Measurements from ENCODE around the gene APH1A.
"Not testable (repeated sequence)": the region's sequence is repeated elsewhere in the genome, so short reads cannot be mapped to it uniquely, and the experiment has no call there.

Gene APH1A

GRCh38 chr1:150268705-150269403 is at the start of gene APH1A:
APH1A (minus strand) TSS chr1:150269016; CDS start chr1:150268810, 206 bp downstream.
- in situ Hi-C loops (cut with MboI; ENCODE audit: low sequenced_read_pairs), result no loop called here

DNA sequence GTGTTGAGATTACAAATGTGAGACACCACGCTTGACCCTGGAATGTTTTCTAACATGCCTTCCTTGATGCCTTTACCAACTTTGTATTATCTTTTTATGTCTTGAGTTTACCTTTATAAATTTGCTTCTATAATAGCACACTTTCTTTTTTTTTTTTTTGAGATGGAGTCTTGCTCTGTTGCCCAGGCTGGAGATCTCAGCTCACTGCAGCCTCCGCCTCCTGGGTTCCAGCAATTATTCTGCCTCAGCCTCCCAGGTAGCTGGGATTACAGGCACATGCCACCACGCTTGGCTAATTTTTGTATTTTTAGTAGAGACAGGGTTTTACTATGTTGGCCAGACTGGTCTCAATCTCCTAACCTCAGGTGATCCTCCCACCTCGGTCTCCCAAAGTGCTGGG is 45.9 kb upstream of the APH1A start:
- in situ Hi-C loops (cut with MboI; ENCODE audit: low sequenced_read_pairs), result not testable (repeated sequence)

DNA sequence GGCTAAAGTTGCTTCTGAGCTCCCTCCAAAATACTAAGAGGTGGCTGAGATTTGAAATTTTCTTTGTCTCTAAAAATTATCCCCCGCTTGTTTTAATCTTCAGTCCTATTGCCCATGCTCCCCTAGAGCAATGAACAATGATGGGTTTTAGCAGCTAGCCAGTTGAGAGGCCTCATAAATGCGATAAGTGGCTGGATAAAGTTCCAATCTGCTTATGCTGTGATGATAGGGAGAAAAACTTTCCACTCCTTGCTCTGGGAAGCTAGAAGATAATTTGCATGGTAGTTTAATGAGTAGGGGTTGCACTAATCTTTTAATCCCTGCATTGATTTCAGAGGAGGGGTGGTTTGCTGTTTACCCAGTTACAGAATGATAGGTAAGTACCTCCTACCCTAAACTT is 42.9 kb upstream of the APH1A start:
- in situ Hi-C loops (cut with MboI; ENCODE audit: low sequenced_read_pairs), result no loop called here

- in situ Hi-C loops (cut with MboI; ENCODE audit: low sequenced_read_pairs), result no loop called here
Observed at GRCh38 chr1:150309758-150310508, 41.1 kb upstream of the APH1A start.

- in situ Hi-C loops (cut with MboI; ENCODE audit: low sequenced_read_pairs), result not testable (repeated sequence)
Observed at GRCh38 chr1:150308585-150308984, 39.8 kb upstream of the APH1A start.

GRCh38 chr1:150302902-150303301 is 34.1 kb upstream of the APH1A start:
- in situ Hi-C loops (cut with MboI; ENCODE audit: low sequenced_read_pairs), result no loop called here

- in situ Hi-C loops (cut with MboI; ENCODE audit: low sequenced_read_pairs), result no loop called here
Observed at GRCh38 chr1:150302338-150302737, 33.5 kb upstream of the APH1A start.

GRCh38 chr1:150299716-150300115 is 30.9 kb upstream of the APH1A start:
- in situ Hi-C loops (cut with MboI; ENCODE audit: low sequenced_read_pairs), result no loop called here

DNA sequence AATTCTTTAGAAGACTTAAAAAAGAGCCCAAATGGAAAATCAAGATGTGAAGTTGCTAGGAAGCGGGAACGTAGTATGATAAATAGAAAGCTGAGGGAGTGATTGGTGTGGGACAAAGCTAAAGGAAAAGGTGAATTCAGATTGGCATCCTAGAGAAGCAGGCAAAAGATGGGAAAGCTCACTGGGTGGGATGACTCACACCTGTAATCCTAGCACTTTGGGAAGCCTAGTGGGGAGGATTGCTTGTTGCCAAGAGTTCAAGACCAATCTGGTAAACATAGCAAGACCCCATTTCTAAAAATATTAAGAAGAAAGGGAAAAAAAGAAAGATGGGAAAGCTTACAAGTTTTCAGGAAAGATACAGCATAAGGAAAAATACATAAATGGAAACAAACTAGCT is 26.7 kb upstream of the APH1A start:
- in situ Hi-C loops (cut with MboI; ENCODE audit: low sequenced_read_pairs), result no loop called here

DNA sequence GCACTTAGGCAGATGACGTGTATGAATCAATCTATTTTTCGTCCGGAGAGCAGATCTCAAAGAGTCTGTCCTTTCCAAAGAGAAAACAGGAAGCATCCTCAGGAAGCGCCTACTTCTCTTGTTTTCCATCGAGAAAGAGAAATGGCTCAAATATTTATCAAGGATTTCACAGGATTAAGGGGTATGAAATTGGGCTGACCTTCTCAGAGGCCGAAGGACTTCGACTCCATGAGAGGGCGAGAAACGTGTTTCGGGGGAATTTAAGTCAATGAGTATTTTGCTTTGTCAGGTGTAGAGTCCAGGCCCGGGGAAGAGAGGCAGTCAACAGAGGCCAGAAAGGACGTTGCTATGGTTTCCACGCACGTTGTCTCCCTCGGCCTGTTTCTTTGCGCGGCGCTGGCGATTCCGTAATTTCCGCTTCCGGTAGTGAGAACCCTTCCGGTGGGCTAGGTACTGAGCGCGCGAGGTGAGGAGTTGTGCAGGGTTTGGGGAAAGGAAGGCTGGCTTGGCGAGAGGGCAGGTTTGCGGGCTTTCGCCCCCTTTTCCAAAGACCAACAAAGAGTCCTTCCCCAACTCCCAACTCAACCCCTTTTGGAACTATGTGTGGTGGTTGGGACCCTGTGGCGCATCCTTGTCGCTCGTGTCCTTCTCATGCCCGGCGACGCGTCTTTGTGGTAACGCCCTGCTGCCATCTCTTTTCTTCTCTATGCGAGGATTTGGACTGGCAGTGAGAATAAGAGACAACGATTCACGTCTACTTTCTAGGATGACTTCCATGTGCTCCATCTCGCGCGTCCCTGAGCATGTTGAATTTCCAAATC is 24.8 kb upstream of the APH1A start, which contains the start of gene MRPS21:
Gene MRPS21, plus strand, starts transcription at position 429 of the 821 bp plus-strand sequence. CDS start 506 bp downstream, outside the sequence.
- in situ Hi-C loops (cut with MboI; ENCODE audit: low sequenced_read_pairs), result no loop called here

DNA sequence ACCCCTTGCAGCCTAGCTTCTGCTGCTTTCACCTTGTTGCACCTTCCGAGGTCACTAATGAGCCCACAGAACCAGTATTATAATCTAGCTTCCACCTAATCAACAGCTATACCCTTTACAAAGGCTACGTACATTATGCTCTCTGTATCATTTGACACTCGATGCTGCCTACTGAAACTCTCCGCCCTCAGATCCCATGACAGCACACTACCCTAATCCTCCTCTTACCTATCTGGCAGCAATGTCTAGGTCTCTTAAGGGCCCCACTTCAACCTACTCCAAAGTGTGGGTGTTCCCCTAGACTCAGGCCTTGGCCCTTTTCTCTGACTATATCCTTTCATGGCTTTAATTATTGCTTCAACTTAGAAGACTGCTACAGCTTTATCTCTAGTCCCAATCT is 20.0 kb upstream of the APH1A start:
- in situ Hi-C loops (cut with MboI; ENCODE audit: low sequenced_read_pairs), result no loop called here

GRCh38 chr1:150288382-150288781 is 19.6 kb upstream of the APH1A start:
- in situ Hi-C loops (cut with MboI; ENCODE audit: low sequenced_read_pairs), result no loop called here

DNA sequence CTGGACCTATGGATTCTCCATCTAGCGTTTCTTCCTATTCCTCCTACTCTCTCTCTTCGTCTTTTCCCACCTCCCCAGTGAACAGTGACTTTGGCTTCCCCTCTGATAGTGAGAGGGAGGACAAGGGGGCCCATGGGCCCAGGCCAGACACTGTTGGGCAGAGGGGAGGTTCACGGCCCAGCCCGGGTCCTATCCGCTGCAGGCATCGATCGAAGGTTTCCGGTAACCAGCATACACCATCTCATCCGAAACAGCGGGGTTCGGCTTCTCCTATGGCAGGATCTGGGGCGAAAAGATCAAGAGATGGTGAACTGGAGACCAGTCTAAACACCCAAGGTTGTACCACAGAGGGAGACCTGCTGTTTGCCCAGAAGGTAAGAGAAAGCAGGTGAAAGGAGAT is 14.4 kb upstream of the APH1A start:
- in situ Hi-C loops (cut with MboI; ENCODE audit: low sequenced_read_pairs), result no loop called here

DNA sequence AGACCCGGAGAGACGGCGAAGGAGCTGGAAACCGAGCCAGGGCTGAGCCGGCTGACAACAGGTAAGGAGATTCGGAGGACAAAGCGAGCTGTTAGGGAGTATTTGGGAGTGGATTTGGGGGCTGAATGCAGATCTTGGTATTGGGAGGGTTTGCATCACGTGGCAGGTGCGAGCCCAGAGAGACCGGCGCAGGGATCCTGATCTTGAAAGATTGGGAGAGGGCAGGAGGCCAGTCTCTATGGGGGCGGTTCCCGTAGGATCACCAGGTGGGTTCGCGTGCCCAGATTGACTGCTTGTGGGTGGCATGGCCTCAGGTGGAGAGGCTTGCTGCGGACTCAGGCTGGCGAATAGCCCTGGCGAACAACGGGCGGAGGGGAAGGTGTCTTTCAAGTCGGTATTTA is 13.7 kb upstream of the APH1A start:
- in situ Hi-C loops (cut with MboI; ENCODE audit: low sequenced_read_pairs), result no loop called here

- in situ Hi-C loops (cut with MboI; ENCODE audit: low sequenced_read_pairs), result no loop called here
Observed at GRCh38 chr1:150281758-150282557, 13.1 kb upstream of the APH1A start, which contains the start of gene CIART. CIART (plus strand) TSS chr1:150282554; CDS start chr1:150283268, 714 bp downstream.

GRCh38 chr1:150281221-150281757 is 12.5 kb upstream of the APH1A start:
- in situ Hi-C loops (cut with MboI; ENCODE audit: low sequenced_read_pairs), result no loop called here

DNA sequence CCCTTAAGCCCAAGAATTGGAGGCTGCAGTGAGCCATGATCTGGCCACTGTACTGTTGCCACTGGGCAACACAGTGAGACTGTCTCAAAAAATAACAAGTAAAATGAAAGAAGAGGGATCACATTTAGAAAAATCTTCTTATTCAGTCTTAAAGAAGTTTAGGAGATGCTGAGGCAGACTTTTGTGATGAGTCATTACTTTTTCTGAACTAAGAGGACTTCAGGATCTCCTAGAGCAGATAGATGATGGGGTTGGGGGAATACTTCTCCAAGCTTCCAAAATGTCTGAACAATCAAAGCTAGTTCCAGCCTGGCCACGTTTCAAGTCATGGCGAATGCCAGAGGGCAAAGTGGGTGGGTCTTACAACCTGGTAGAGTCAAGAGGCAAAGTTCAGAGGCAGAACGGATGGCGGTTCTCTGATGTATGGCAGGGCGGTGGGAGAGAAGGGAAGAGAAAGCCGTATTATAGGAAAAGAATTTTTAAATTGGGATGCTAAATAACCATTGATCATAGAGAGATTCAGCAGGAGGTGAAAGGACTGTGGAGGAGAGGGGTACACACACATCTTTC is 11.4 kb upstream of the APH1A start:
- in situ Hi-C loops (cut with MboI; ENCODE audit: low sequenced_read_pairs), result no loop called here

DNA sequence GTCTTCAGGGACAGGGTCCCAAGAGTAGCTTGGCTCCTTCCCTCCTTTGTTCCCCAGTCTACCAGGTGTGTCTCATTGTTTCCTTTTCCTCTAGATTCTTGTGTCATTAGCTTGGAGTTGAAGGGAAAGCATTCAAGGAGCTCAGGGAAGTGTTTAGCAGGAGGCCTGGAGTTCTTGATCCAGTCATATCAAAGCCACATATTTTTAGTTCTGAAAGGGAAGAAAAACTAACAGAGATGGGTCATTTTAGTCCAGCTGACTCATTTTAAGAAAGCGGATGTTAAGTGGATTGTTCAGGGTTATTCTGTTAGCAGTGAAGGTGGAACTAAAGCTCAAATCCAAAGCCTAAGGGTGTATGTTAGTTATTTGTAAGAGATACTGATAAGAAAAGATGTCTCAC is 4.5 kb upstream of the APH1A start:
- in situ Hi-C loops (cut with MboI; ENCODE audit: low sequenced_read_pairs), result no loop called here

DNA sequence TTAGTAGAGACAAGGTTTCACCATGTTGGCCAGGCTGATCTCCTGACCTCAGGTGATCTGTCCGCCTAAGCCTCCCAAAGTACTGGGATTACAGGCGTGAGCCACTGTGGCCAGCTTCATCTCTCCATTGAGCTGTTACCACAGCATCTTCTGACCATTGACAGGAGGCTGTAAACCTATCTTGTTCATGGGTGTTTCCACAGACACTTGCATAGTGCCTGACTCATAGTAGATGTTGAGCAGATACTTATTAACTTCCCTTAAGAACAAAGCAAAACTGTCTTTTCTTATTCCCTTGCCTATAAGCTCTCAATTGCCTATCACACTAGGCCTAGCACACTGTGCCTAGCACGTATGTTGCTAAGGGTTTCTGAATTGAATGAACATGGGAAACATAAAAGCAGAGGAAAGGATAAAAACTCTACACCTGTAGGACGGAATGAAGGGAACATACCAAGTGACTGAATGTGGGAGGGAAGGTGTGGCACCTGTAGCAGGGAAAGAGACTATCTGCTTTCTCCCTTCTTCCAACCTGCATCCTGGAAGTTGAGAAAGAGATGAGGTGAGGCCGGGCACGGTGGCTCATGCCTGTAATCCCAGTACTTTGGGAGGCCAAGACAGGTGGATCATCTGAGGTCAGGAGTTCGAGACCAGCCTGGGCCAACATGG is 2.6 kb upstream of the APH1A start:
- in situ Hi-C loops (cut with MboI; ENCODE audit: low sequenced_read_pairs), result no loop called here
